K562 (cell line): ENCODE measurements around the gene NMUR1.

Source experiments
- EP300 ChIP-seq: IDR thresholded peaks from 2 replicates; pipeline ENCODE4 v1.6.1; 2012; ENCODE audit warnings: low read length, improper control_type of control experiment
- ZNF121 ChIP-seq: sonication (generic); formaldehyde crosslinking; conservative IDR thresholded peaks from 2 replicates; pipeline ENCODE4 v1.8.0; 2022; ENCODE audit warnings: missing genetic modification reagents
- ZNF347 ChIP-seq: fragments of 450-650 bp; formaldehyde crosslinking; IDR thresholded peaks from 2 replicates; pipeline ENCODE4 v1.4.0; 2020; ENCODE audit warnings: low read depth, mild to moderate bottlenecking, moderate library complexity
- TF ChIP-seq, protein P1 (sequence below), 2 experiments: fragments of 450-650 bp; formaldehyde crosslinking in 1 of 2; IDR thresholded peaks; 2 replicates each; pipeline versions ENCODE4 v1.4.0 to v1.6.1; 2014 to 2020; ENCODE audit warnings: mild to moderate bottlenecking in 2 of 2, borderline replicate concordance in 1 of 2, low read depth in 1 of 2

DNA sequence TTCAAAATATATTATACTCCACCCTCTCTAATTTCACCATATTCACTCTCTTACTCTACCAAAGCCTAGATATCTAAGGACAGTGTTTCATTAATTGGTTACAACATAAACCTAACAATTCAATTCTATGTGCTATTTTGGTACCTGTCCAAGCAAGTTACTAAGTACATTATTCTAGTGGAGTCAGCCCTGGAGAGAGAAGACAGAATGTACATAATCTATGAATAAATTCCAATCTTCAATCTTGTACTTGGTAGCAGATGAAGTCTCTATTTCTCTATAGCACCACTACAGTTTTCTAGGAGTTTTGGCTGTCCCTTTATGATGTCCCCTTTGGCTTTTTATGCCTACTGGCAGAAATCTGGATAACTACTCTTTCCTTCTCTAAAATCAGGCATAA is 27.6 kb downstream of the NMUR1 start:
- TF ChIP-seq, protein P1, sequence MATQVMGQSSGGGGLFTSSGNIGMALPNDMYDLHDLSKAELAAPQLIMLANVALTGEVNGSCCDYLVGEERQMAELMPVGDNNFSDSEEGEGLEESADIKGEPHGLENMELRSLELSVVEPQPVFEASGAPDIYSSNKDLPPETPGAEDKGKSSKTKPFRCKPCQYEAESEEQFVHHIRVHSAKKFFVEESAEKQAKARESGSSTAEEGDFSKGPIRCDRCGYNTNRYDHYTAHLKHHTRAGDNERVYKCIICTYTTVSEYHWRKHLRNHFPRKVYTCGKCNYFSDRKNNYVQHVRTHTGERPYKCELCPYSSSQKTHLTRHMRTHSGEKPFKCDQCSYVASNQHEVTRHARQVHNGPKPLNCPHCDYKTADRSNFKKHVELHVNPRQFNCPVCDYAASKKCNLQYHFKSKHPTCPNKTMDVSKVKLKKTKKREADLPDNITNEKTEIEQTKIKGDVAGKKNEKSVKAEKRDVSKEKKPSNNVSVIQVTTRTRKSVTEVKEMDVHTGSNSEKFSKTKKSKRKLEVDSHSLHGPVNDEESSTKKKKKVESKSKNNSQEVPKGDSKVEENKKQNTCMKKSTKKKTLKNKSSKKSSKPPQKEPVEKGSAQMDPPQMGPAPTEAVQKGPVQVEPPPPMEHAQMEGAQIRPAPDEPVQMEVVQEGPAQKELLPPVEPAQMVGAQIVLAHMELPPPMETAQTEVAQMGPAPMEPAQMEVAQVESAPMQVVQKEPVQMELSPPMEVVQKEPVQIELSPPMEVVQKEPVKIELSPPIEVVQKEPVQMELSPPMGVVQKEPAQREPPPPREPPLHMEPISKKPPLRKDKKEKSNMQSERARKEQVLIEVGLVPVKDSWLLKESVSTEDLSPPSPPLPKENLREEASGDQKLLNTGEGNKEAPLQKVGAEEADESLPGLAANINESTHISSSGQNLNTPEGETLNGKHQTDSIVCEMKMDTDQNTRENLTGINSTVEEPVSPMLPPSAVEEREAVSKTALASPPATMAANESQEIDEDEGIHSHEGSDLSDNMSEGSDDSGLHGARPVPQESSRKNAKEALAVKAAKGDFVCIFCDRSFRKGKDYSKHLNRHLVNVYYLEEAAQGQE (IDR thresholded peaks at IDR 0.05; ENCODE audit: borderline replicate concordance), result no peak
- TF ChIP-seq, protein P1 (CRISPR knock-in tag; IDR thresholded peaks at IDR 0.05; ENCODE audit: low read depth), result no peak
- no peak for TF ChIP-seq EP300
- TF ChIP-seq ZNF121 (CRISPR knock-in tag), result no peak
- TF ChIP-seq ZNF347 (CRISPR knock-in tag), result no peak
